HG02610 (cell line): Measurements from ENCODE around the gene RALGAPA2.

Source experiments
- ATAC-seq: cut with Tn5 transposase; IDR thresholded peaks from one replicate; pipeline ENCODE4 v1.9.1; 2021; ENCODE audit warnings: mild to moderate bottlenecking, moderate library complexity; ENCODE audit not compliant: unreplicated experiment

RALGAPA2 gene

DNA sequence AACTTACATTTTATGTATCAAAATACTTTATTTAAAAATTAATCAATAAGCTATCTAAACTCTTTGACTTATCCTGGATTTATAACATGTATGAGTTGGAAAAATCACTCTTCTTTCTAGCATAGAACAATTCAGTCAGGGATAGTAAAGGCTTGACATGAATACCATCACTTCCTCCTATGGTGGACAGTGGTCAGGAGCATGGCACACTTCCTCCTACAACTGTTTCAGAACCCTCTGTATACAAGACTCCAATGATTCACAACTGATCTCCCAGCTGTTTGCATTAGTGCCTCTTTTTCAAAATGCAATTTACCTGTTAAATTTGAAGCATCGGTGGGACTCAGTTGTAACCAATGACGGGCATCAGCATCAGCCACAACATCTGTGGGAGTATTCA is 129.7 kb downstream of the RALGAPA2 start:
- ATAC-seq: no peak

DNA sequence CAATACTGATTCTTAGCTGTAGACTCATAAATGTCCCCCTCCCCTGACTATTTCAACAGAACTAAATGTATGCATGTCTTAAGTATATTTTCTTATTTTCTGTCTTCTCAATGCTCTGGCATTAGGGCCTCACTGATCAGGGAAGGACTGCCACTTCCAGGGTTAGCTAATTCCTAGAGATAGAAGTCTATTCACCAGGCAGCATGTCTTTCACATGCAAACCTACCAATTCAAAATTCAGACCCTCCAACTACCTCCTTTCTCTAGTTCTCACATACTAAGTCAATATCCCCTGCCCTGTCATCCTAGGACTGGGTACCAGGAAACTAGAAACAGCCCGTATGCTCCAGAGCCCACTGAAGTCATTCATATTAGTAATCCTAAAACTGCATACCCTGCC is 132.3 kb downstream of the RALGAPA2 start:
- no peak for ATAC-seq

DNA sequence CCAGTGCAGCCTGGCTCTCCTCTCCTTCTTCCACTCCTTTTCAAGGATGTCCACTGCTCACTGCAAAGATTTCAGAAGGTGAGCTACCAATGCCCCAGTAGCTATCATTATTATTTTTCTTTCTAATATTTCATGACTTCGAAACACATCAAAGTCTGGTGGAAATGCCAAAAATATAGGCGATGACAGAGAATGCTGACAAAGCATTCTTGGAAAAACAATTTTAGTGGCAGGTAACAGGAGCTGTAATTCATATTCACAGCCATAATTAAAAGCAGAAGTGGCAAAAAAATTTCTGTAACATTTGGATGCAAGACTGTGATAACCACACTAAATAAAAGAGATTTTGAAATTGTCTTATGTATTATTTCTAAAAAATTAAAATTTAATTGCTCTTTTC is 133.6 kb downstream of the RALGAPA2 start:
- ATAC-seq: no peak

DNA sequence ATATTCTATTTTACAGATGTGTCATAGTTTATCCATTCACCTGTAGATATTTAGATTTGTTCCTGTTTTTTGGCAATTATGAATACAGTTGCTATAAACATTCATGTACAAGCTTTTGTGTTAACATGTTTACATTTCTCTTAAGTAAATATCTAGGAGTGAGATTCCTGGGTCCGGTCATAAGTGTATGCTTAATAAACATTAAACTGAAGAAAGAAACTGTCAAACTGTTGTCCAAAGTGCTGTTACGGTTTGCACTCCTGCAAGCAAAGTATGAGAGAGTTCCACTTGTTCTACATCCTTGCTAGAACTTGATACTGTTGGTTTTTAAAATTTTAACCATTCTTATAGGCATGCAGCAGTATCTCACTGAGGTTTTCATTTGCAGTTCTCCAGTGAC is 138.6 kb downstream of the RALGAPA2 start:
- no peak for ATAC-seq

DNA sequence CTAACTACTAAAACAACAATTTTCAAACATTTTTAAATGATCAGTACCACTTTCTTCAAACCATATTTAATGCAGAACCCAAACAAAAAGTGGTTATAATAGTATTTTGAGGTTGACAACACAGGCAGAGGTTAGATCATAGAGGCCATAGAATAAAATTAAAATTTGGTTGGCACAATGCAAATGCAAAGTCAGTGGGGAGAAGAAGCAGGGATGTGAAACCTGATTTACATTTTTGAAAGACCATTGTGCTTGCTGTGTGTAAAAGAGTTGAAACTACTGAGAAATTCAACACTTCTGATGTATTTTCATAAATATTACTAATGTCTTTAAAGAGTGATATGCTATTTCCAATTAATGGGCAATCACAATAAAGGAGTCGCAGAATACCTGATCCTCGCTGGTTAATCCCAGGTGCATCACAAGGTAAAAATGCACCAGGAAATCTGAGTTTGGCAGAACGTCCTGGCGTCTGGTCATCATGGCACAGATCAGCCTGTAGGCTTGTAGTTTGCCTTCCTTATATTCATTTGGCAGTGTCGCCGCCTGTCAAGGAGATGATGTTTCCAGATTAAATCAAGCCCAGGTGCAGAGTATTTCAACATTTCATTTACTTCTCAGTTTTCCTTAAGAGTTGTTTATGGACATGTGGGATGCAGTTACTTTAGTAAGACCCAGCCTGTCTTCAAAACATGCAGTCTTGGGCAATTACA is 141.2 kb downstream of the RALGAPA2 start:
- no peak for ATAC-seq

DNA sequence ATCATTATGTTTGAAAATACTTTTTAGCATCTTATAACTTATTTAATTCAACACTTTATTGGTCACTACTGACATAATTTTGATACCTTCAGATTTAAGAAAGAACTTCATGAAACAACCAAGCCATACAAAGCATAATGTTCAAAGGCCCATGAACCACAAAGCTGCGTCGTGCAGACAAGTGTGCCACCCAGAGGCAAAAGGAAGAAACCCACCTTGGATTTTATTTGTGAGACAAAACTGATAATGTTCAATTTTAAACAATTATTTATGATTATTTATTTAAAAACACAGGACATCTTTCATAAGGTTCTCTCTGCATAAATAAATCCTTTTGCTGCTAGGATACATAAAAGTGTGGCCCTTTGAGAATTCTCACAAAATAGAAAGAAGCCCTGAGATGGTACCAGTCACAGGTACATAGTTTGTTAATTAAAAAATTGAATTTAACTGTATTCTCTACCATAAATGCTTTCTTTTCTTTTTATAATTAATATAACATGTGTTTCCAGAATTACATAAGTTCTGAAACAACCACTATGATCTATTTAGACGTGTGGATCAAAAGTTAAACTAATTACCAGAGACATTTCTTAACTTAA is 143.7 kb downstream of the RALGAPA2 start:
- ATAC-seq: no peak

DNA sequence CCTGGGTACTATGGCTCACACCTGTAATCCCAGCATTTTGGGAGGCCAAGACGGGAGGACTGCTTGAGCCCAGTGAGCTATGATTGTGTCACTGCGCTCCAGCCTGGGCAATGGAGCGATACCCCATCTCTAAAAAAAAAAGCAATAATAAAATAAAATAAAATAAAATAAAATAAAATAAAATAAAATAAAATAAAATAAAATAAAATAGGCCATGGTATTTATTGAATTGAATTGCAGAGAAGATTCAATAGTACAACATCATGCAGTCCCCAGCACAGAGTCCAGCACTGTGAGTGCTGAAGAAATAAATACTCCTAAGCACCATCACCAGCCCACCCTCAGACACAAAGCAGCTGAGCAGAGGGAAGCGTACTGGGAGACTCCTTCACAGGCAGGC is 144.7 kb downstream of the RALGAPA2 start:
- ATAC-seq: no peak

DNA sequence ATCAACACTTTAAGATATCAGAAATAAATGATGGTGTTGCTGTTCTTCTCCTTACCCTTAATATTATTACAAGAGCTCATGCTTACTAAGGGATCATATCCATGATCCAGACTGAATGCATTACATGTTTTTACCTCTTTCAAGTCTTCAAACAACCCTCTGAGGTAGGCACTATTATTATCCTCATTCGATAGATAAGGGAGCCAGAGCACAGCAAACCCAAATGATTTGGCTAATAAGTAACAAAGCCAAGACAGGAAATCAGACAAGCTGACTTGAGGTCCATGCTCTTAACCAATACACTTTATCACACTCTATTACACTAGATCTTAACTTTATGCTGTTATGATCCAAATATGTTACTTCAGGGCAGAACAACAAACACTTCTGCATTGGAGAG is 145.9 kb downstream of the RALGAPA2 start:
- ATAC-seq: no peak

DNA sequence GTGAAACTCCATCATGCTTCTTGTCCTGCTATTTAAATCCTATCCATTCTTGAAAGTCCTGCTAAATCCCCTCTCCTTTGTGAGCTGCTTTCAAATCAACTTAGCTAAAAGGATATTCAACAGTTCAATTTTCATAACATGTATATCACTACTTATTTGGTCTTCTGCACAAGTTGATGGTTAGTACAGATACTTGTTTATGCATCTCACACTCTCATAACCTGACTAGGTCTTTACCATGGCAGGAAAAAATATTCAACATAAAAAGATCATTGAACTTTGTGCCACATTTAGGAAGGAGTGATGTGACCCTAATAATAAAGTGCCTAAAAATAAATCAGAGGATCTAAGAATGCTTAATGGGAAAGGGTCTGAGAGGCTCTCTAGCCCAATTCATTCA is 148.2 kb downstream of the RALGAPA2 start:
- no peak for ATAC-seq

DNA sequence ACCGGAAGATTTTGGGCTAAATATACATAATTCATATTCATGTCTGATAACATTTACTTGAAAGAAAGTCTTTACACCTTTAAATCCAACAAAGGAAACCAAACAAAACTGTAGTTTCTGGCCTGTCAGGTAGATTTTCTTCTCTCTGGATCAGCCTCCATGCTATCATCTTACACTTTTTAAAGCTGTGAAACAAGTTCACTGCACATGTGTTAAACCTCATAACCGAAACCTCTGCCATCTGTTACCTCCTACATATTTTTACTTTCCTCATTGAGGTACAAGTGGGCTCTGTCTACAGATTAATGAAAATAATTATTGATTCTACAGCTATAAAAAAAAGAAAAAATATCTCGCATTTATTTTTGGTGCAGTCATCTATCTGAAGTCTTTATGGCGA is 149.9 kb downstream of the RALGAPA2 start:
- ATAC-seq: no peak

DNA sequence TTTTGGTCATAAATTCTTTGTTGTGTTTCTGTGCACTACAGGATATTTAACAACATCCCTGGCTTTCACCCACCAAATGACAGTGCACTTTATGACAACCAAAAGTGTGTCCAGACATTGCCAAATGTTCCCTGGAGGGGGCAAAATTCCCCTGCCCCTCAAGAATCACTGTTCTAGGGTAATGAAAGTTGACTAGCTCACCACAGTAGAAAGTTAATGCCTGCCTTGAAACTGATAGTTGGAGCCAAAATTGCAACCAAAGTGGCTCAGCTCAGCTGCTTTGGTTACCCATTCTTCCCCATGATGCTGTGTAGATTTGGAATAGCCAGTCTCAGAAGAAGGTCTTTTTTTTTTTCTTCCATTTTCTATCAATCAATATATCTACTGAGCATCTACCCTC is 150.6 kb downstream of the RALGAPA2 start:
- ATAC-seq: peak; percentile 60

DNA sequence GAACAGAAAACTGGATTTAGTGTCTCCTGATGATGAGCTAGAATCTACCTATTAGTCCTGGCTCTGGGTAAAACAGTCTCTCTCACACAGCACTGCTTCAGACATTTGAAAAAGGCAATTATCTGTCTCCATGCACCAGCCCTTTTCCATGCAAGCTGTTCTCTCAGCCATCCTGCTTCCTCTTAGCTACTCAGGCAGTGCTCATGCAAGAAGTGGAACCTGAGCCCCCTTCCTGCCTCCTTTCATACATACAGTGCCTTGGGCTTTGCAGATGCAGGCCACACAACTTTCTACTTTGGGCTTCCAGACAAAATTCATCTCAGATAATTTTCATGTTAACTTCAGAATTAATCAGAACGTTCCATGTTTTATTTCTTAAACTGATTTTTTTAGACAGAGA is 151.3 kb downstream of the RALGAPA2 start:
- no peak for ATAC-seq

DNA sequence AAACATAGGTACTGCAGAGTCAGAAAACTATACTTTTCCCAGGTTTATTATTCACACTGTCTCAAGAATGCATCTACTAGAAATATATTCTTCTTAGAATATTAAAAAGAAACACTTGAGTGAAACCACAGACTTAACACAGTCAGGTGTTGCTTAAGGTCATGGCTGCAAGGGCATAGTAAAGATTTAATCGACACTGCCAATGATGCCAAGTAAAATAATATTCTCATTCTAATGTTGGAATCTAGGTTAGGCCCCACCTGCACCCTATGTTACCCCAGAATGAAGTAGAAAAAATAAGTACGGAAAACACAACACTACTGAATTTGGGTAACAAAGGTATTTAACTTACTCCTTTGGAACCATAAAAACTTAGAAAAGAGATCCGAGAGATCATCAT is 155.0 kb downstream of the RALGAPA2 start:
- ATAC-seq: no peak

DNA sequence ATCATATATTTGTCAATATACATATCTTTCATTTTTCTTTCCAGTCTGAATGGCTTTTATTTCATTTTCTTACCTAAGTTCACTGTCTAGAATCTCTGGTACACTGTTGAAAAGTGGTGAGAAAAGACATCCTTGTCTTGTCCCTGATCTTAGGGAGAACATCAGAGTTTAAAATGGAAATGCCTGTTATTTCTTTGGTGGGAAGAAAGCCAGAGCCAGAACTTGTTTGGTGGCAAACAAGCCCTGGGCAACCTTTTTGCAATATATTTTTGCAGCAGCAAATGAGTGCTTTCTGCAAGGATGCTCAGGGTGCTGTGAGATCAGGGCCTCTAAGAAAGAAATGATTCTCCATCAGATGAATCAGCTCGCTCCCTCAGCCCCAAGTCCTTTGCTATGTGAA is 156.6 kb downstream of the RALGAPA2 start:
- ATAC-seq: no peak

DNA sequence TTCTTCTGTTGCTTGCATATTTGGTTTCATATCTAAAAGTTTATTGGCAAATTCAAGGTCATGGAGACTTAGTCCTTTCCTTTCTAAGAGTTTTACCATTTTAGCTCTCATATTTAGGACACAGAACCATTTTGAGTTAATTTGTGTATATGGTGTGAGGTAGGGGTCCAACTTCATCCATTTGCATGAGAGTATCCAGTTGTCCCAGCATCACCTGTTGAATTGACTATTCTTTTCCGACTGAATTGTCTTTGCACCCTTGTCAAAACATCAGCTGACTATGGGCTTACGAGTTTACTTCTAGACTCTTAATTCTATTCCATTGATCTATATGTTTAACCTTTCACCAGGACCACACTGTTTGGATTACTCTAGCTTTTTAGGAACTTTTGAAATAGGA is 157.5 kb downstream of the RALGAPA2 start:
- no peak for ATAC-seq

DNA sequence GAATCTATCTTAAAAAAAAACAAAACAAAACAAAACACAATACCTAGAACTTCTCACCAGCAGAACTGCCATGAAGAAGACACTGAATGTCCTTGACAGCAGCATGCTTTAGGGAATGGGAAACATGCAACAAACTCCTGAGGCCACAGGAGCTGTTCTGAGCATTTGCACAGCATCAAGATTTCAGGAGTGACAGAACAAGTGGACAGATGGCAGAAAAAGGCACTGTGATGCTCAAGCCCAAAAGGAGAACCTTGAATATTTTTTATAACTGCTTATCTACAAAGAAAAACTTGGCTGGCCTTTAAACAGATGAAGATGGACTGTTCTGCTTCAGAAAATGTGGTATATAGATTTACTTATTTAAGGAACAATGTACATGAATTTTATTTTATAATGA is 158.9 kb downstream of the RALGAPA2 start:
- no peak for ATAC-seq

DNA sequence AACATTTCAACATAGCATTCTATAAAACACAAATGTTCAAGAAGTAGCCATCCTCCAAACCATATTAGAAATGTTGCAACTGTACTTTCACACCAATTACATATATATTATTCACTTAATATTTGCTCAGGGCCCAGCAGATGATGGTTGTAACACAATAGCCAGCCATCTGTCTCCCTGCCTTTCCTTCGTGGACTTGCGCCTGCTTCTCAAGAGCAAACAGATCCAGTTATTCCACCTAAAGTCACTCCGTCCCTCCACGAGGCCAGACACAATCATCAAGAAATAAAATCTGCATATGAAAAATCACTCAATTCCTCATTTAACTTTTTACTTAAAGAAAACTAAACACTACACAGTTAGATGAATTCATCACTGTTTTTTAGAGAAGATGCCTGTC is 160.4 kb downstream of the RALGAPA2 start:
- no peak for ATAC-seq

DNA sequence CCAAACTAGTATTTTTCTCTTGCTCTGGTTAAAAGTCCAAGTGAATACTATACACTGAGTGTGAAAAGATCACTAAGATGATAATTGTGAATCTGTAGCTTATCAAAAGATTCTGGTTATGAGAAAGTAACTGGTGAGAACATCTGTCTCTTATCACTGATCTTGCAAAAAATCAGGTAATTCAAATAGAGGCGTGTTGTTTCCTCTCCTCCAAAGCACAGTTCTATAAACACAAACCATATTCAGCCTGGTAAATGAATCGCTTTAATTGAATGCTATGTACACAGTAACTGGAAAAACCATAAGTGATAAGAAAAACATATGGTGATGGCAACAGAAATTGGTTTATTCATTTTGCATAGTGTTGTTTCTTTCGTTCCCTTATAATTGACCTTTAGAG is 161.0 kb downstream of the RALGAPA2 start:
- no peak for ATAC-seq

DNA sequence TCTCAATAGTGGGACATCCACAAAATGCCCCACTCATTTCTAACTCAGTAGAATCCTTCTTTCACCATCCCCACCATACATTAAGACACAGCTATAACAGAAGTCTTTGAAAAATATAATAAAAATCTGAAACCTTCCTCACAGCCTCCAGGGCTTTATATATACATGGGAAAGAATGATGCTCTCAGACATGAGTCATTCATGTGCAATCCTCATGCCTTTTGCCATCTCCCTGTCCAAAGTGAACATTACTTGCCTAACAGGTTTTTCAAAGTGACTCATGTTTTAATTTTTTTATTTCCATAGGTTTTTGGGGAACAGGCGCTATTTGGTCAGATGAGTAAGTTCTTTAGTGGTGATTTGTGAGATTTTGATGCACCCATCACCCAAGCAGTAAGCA is 162.7 kb downstream of the RALGAPA2 start:
- no peak for ATAC-seq

DNA sequence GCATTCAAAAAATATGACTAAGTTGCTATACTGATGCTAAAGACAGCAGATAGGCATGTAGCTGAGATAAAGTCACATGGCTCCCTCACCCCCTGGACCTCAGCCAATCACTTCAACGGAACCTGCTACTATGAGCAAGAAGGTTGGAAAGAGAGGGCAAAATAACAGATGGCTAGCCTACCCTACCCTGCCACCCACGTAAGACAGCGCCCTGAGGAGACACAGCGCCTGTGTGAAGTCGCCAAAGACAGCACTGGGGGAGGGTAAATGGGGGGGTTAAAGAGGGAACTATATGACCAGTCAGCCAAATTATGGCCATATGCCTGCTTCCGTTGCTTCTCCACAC is 163.2 kb downstream of the RALGAPA2 start:
- no peak for ATAC-seq

DNA sequence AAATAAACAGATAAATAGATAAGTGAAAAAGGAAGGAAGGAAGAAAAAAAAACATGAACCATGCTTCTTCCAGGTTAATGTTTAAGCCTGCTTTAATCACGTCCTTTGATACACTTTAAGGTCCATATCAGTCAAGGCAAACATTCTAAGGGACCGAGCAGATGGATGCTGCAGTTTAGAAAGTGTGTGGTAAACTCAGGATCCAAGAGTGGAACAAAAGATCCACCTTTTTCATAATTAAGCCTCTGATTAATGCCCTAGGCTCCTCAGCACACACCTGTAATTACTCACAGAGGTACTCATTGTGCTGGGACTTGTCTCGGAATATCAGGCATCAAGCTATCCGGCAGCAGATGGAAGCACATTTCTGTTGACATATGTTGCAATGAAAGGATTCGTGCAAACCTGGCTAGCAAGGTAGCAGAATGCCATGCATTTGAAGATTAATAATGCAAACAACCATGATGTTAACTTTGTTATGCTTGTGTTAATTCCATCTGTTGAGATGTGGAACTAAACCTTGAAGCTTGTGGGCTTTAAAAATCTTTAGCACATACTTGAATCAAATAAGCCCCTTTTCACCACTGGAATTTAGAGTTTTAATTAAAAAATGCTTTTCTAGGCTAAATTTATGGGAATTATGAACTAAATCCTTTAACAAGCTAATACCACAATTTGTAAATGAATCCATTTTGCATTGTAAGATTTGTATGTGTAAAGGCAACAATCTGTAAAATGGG is 163.7 kb downstream of the RALGAPA2 start:
- ATAC-seq: no peak

DNA sequence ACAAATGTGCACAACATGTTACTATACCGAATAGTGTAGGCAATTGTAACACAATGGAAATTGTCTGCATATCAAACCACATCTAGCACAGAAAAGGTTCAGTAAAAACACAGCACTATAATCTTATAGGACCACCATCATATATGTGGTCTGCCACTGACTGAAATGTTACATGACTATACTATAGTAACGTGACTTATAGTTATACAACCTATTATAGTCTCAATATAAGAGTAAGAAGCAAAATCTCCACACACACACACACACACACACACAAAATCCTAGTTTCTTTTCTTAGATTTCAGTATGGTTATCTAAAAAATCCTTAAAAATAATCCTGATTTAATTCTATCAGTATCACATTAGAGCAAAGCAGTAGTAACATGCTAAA is 164.6 kb downstream of the RALGAPA2 start:
- ATAC-seq: no peak
